ENCODE results near the gene BID.

BID gene

GRCh38 chr22:17783773-17784480 is 9.7 kb upstream of the BID start:
- Histone ChIP-seq H3K36me3 (ENCODE audit: control insufficient read depth, insufficient read depth, low read length) (peaks cover 3% of the 10 kb centered on the region), H3K9me3 (ENCODE audit: control insufficient read depth, low read length) (no peaks in the 10 kb centered on the region), H3K4me1 (ENCODE audit: control insufficient read depth, insufficient read depth, low read length) (peaks cover 15% of the 10 kb centered on the region), H3K4me3 (ENCODE audit: insufficient read depth, low read depth, low read length) (no peak overlapping the region), H3K27me3 (ENCODE audit: control insufficient read depth, insufficient read depth, low read length, poor library complexity, severe bottlenecking) (no peaks in the 10 kb centered on the region), H3K27ac (ENCODE audit: insufficient read depth, low read depth, low read length, poor library complexity, severe bottlenecking) (no peak overlapping the region)
- 87 to 88% methylated on average over 18 of the region's 18 CpGs for WGBS, 2 experiments

GRCh38 chr22:17783312-17783711 is 9.0 kb upstream of the BID start:
- 90 to 92% methylated on average over 9 of the region's 9 CpGs for WGBS, 2 experiments
- Histone ChIP-seq H3K9me3 (ENCODE audit: control insufficient read depth, low read length) (no peaks in the 10 kb centered on the region), H3K36me3 (ENCODE audit: control insufficient read depth, insufficient read depth, low read length) (peaks cover 3% of the 10 kb centered on the region), H3K4me1 (ENCODE audit: control insufficient read depth, insufficient read depth, low read length) (peaks cover 15% of the 10 kb centered on the region), H3K27me3 (ENCODE audit: control insufficient read depth, insufficient read depth, low read length, poor library complexity, severe bottlenecking) (no peaks in the 10 kb centered on the region), H3K27ac (ENCODE audit: insufficient read depth, low read depth, low read length, poor library complexity, severe bottlenecking) (no peak overlapping the region), H3K4me3 (ENCODE audit: insufficient read depth, low read depth, low read length) (no peak overlapping the region)

GRCh38 chr22:17782621-17783020 is 8.4 kb upstream of the BID start:
- peaks cover 15% of the 10 kb centered on the region for H3K4me1 ChIP-seq (ENCODE audit: control insufficient read depth, insufficient read depth, low read length)
- WGBS, 2 experiments, result 95 to 96% methylated on average over 13 of the region's 13 CpGs
- no peaks in the 10 kb centered on the region for H3K9me3 ChIP-seq (ENCODE audit: control insufficient read depth, low read length)
- H3K27me3 ChIP-seq (ENCODE audit: control insufficient read depth, insufficient read depth, low read length, poor library complexity, severe bottlenecking), result no peaks in the 10 kb centered on the region
- no peak overlapping the region for H3K4me3 ChIP-seq (ENCODE audit: insufficient read depth, low read depth, low read length)
- no peak overlapping the region for H3K27ac ChIP-seq (ENCODE audit: insufficient read depth, low read depth, low read length, poor library complexity, severe bottlenecking)
- H3K36me3 ChIP-seq (ENCODE audit: control insufficient read depth, insufficient read depth, low read length), result no peaks in the 10 kb centered on the region

DNA sequence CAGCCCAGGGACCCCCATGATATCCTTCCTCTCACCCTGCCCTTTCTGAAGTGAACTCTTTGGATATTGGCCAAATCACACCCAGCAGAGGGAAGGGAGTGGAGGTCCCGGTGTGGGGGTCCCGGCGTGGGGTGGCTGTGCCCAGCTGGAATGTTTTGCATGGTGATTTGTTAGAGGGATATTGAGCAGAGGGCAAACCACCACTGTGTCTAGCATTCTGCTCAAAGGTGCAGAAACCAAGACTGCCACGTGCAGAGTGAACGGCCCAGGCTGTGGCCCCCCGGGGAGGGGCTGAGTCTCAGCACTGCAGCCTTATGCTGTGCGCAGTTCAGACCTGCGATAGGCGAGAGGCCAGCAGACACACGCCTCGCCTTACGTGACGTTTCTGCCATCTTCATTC is 7.9 kb upstream of the BID start:
- Histone ChIP-seq H3K4me3 (ENCODE audit: insufficient read depth, low read depth, low read length) (no peak overlapping the region), H3K36me3 (ENCODE audit: control insufficient read depth, insufficient read depth, low read length) (no peaks in the 10 kb centered on the region), H3K4me1 (ENCODE audit: control insufficient read depth, insufficient read depth, low read length) (peaks cover 13% of the 10 kb centered on the region), H3K9me3 (ENCODE audit: control insufficient read depth, low read length) (no peaks in the 10 kb centered on the region), H3K27ac (ENCODE audit: insufficient read depth, low read depth, low read length, poor library complexity, severe bottlenecking) (no peak overlapping the region), H3K27me3 (ENCODE audit: control insufficient read depth, insufficient read depth, low read length, poor library complexity, severe bottlenecking) (no peaks in the 10 kb centered on the region)
- 92% methylated on average over 13 of the region's 13 CpGs for WGBS, 2 experiments

DNA sequence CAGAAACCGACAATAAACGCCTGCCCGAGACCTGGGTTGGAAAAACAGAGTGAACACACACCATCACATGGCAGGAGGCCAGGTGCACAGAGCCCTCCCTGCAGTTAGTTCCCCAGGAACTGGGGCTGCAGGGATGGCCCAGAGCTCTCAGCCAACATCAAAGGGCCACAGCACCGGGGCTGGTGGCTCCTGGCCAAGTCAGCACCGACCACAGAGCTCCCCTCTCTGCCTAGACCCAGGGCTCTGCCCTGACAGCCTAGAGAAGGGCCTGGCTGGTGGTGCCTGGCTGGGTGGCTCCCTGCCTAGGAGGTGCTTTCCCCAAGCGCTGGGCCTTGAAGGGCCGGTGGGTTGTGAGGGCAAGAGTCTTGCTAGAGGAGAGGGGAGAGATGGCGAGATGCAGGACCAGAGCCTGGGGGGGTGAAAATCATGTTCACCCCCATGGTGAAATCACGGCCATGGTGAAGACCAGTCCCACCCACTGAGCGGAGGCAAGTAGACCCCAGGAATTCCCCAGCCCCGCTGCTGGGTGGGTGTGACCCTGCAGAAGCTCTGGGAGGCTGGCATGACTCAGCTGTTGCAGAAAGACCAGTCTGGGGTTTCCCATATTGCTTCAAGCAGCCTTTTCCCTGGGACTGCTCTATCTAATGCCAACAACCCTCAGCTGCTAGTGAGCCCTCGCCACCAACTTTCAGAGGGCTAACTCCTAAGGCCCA is 7.2 kb upstream of the BID start:
- 89 to 90% methylated on average over 12 of the region's 12 CpGs for WGBS, 2 experiments
- Histone ChIP-seq H3K36me3 (ENCODE audit: control insufficient read depth, insufficient read depth, low read length) (no peaks in the 10 kb centered on the region), H3K27me3 (ENCODE audit: control insufficient read depth, insufficient read depth, low read length, poor library complexity, severe bottlenecking) (no peaks in the 10 kb centered on the region), H3K4me3 (ENCODE audit: insufficient read depth, low read depth, low read length) (no peak overlapping the region), H3K9me3 (ENCODE audit: control insufficient read depth, low read length) (no peaks in the 10 kb centered on the region), H3K4me1 (ENCODE audit: control insufficient read depth, insufficient read depth, low read length) (peaks cover 7% of the 10 kb centered on the region), H3K27ac (ENCODE audit: insufficient read depth, low read depth, low read length, poor library complexity, severe bottlenecking) (no peak overlapping the region)

DNA sequence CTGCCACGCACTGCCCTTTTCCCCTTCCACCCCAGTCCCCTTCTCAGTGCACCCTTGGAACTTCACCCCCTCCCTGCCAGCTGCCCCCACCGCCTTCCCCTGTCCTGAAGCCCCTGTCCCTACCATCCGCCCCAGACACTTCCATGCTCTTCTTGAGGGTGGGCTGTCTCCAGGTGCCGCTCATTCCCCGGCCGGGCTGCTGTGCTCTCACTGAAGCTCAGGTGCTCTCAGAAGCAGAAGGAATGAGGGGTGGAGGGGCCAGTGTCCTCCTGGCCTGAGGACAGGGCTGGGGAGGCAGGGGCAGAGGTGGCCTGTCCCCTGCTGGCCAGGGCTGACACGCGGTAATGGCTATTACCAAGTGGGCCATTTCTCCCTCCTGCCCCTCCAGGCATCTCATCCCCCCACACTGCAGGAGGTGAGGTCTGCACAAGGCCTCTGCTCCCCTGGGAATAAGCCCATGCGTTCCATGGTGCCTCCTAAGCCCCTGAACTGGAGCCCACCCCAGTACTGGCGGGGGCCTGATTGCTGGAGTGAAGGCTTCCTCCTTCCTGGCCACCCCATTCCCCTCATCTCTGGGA is 6.6 kb upstream of the BID start:
- H3K27ac ChIP-seq (ENCODE audit: insufficient read depth, low read depth, low read length, poor library complexity, severe bottlenecking), result no peak overlapping the region
- no peak overlapping the region for H3K4me3 ChIP-seq (ENCODE audit: insufficient read depth, low read depth, low read length)
- no peaks in the 10 kb centered on the region for H3K9me3 ChIP-seq (ENCODE audit: control insufficient read depth, low read length)
- H3K36me3 ChIP-seq (ENCODE audit: control insufficient read depth, insufficient read depth, low read length), result no peaks in the 10 kb centered on the region
- peaks cover 4% of the 10 kb centered on the region for H3K4me1 ChIP-seq (ENCODE audit: control insufficient read depth, insufficient read depth, low read length)
- WGBS, 2 experiments, result 90 to 91% methylated on average over 10 of the region's 10 CpGs
- H3K27me3 ChIP-seq (ENCODE audit: control insufficient read depth, insufficient read depth, low read length, poor library complexity, severe bottlenecking), result no peaks in the 10 kb centered on the region

- no peaks in the 10 kb centered on the region for H3K27me3 ChIP-seq (ENCODE audit: control insufficient read depth, insufficient read depth, low read length, poor library complexity, severe bottlenecking)
- 87 to 90% methylated on average over 19 of the region's 19 CpGs for WGBS, 2 experiments
- H3K9me3 ChIP-seq (ENCODE audit: control insufficient read depth, low read length), result no peaks in the 10 kb centered on the region
These were observed 6.0 kb upstream of the BID start for GRCh38 chr22:17780116-17780740.

DNA sequence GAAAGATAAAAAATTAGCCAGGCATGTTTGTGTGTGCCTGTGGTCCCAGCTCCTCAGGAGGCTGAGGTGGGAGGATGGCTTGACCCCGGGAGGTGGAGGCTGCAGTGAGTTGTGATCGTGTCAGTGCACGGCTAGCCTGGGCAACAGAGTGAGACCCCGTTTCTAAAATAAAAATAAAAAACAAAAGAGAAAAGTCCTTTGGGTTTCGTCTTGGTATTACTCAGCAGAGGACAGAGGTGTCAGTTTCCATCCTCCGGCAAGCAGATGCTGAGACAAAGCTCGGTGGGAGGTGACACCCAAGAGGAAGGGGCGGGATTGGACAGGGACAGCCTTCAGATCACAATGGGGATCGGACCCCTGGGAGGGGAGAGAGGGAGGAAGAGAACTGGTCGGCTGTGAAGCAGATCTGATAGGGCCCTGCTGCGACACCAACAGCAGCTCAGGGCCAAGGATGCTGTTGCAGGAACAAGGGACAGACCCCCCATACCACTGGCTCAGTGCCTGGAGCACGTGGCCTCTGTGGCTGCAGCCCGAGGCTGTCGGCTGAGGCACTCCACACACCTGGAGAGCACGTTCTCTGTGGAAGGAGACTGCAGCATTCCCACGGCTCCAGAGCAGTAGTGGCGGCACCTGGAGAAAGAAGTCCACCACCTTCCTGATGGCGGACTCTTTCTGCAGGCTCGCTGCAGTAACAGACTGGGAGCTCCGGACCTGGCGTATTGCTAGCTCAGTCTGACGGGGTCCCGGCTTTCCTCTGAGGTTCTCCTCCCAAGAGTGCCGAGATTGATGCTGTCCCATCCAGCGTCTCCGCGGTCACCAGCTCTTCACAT is 5.2 kb upstream of the BID start:
- H3K4me1 ChIP-seq (ENCODE audit: control insufficient read depth, insufficient read depth, low read length), result peaks cover 11% of the 10 kb centered on the region
- H3K27ac ChIP-seq (ENCODE audit: insufficient read depth, low read depth, low read length, poor library complexity, severe bottlenecking), result no peak overlapping the region
- no peaks in the 10 kb centered on the region for H3K36me3 ChIP-seq (ENCODE audit: control insufficient read depth, insufficient read depth, low read length)
- no peaks in the 10 kb centered on the region for H3K27me3 ChIP-seq (ENCODE audit: control insufficient read depth, insufficient read depth, low read length, poor library complexity, severe bottlenecking)
- H3K9me3 ChIP-seq (ENCODE audit: control insufficient read depth, low read length), result no peaks in the 10 kb centered on the region
- 84 to 85% methylated on average over 27 of the region's 27 CpGs for WGBS, 2 experiments
- H3K4me3 ChIP-seq (ENCODE audit: insufficient read depth, low read depth, low read length), result no peak overlapping the region

More at GRCh38 chr22:17780116-17780740, 6.0 kb upstream of the BID start:
- Histone ChIP-seq H3K4me1 (ENCODE audit: control insufficient read depth, insufficient read depth, low read length) (peaks cover 4% of the 10 kb centered on the region), H3K36me3 (ENCODE audit: control insufficient read depth, insufficient read depth, low read length) (no peaks in the 10 kb centered on the region), H3K27ac (ENCODE audit: insufficient read depth, low read depth, low read length, poor library complexity, severe bottlenecking) (no peak overlapping the region), H3K4me3 (ENCODE audit: insufficient read depth, low read depth, low read length) (no peak overlapping the region)

GRCh38 chr22:17778412-17778976 is 4.2 kb upstream of the BID start:
- Histone ChIP-seq H3K4me1 (ENCODE audit: control insufficient read depth, insufficient read depth, low read length) (peaks cover 11% of the 10 kb centered on the region), H3K9me3 (ENCODE audit: control insufficient read depth, low read length) (no peaks in the 10 kb centered on the region), H3K27me3 (ENCODE audit: control insufficient read depth, insufficient read depth, low read length, poor library complexity, severe bottlenecking) (no peaks in the 10 kb centered on the region), H3K4me3 (ENCODE audit: insufficient read depth, low read depth, low read length) (no peak overlapping the region), H3K27ac (ENCODE audit: insufficient read depth, low read depth, low read length, poor library complexity, severe bottlenecking) (no peak overlapping the region), H3K36me3 (ENCODE audit: control insufficient read depth, insufficient read depth, low read length) (no peaks in the 10 kb centered on the region)
- WGBS, 2 experiments, result 94 to 96% methylated on average over 23 of the region's 23 CpGs
